Effector memory CD4-positive, alpha-beta T cell (primary cell): Measurements from ENCODE around the gene PRKG1.

Experiments used
- DNase-seq, 3 donors: peaks; one replicate each; pipeline ENCODE4 v3.0.0-alpha.2; 2020
- H3K27ac ChIP-seq: 2 replicates; pipeline ENCODE4 v1.7.0; 2013; ENCODE audit warnings: mild to moderate bottlenecking, low read length, moderate library complexity; ENCODE audit not compliant: insufficient read depth, poor library complexity, severe bottlenecking
- H3K27me3 ChIP-seq: replicated peaks from 2 replicates; pipeline ENCODE4 v1.7.0; 2013; ENCODE audit warnings: mild to moderate bottlenecking, low read length; ENCODE audit not compliant: insufficient read depth, control insufficient read depth, poor library complexity, severe bottlenecking
- H3K36me3 ChIP-seq: 2 replicates; pipeline ENCODE4 v1.7.0; 2013; ENCODE audit warnings: mild to moderate bottlenecking, low read length, moderate library complexity; ENCODE audit not compliant: control insufficient read depth, insufficient read depth
- H3K4me1 ChIP-seq: 2 replicates; pipeline ENCODE4 v1.7.0; 2013; ENCODE audit warnings: low read length, mild to moderate bottlenecking; ENCODE audit not compliant: control insufficient read depth, insufficient read depth, poor library complexity, severe bottlenecking
- H3K4me3 ChIP-seq: 2 replicates; pipeline ENCODE4 v1.7.0; 2013; ENCODE audit warnings: low read length, low read depth, mild to moderate bottlenecking; ENCODE audit not compliant: insufficient read depth, poor library complexity, severe bottlenecking
- H3K9me3 ChIP-seq: 2 replicates; pipeline ENCODE4 v1.7.0; 2013; ENCODE audit warnings: mild to moderate bottlenecking, low read length, moderate library complexity; ENCODE audit not compliant: control insufficient read depth

PRKG1 gene

DNA sequence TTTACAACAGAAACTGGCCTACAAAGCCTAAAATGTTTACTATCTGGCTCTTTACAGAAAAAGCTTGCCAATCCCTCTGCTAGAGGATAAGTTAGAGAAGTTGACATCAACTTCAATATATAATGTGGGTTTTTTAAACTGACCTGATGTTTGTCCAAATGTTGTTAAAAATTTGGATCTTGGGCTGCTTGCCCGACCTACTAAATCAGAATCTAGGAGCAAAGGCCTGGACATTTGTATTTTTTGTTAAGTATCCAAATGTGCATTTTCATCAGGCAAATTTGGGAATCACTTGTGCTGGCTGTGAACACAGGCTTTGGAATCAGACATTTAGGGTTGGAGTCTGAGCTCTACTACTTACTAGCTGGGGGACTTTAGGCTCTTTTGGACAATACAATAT lies 877.8 kb downstream of the PRKG1 start:
- Histone ChIP-seq H3K9me3 (no peaks in the 10 kb centered on the region), H3K27ac (no peak overlapping the region), H3K36me3 (no peaks in the 10 kb centered on the region), H3K4me3 (no peak overlapping the region), H3K4me1 (no peaks in the 10 kb centered on the region), H3K27me3 (no peaks in the 10 kb centered on the region)
- DNase-seq, result no peak

DNA sequence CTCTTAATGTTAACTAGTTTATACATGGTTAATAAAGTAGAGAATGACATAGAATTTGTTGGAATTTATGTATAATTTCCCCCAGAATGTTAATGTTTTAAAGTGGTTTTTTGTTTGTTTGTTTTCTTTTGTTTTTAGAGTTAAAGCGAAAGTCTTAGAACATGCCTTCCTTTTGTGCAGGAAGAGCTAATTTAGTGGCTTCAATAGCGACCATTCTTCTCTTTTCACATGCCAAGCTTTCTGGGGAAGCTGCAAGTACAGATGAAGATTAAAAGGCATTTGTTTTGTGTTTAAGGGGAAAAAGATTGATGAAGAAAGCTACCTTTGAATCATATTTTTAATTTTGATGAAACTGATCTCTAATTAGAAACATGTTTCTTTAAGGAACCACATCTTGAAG lies 881.4 kb downstream of the PRKG1 start:
- H3K27ac ChIP-seq, result no peak overlapping the region
- no peak overlapping the region for H3K4me3 ChIP-seq
- no peaks in the 10 kb centered on the region for H3K27me3 ChIP-seq
- DNase-seq, result no peak
- no peaks in the 10 kb centered on the region for H3K4me1 ChIP-seq
- H3K36me3 ChIP-seq, result no peaks in the 10 kb centered on the region
- H3K9me3 ChIP-seq, result no peaks in the 10 kb centered on the region

DNA sequence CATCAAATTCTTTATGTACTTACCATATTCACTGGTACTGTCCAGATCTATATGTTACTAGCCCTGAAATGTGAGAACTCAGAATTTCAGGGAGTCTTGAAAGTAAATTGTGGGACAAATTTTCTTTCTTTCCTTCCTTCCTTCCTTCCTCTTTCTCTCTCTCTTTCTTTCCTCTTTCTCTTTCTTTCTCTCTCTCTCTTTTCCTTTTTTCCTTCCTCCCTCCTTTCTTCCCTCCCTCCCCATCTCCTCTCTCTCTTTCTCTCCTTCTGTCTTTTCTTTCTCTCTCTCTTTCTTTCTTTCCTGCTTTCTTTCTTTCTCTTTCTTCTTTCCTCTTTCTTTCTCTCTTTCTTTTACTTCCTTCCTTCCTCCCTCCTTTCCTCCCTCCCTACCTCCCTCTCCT lies 882.5 kb downstream of the PRKG1 start:
- Histone ChIP-seq H3K4me3 (no peak overlapping the region), H3K4me1 (no peaks in the 10 kb centered on the region), H3K9me3 (no peaks in the 10 kb centered on the region), H3K36me3 (no peaks in the 10 kb centered on the region), H3K27me3 (no peaks in the 10 kb centered on the region), H3K27ac (no peak overlapping the region)
- no peak for DNase-seq

DNA sequence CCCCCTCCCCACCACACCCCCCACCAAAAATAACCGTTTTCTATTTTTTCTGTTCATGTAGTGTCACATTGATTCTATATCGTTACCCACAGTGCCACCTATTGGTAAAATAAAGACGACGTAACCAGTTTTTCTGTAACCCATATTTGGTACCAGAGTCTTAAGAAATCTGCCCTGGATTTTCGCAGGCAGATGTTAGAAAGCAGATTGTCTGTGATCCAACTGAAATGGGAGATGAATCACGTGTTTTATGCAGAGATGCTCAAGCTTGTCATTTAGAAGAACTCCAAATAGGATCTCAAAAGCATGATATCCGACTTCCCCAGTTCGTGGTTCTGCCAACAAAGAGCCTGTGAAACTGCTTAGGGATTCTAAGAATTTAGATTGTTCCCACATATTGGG lies 886.2 kb downstream of the PRKG1 start:
- Histone ChIP-seq H3K27ac (no peak overlapping the region), H3K36me3 (no peaks in the 10 kb centered on the region), H3K27me3 (no peaks in the 10 kb centered on the region), H3K4me3 (no peak overlapping the region), H3K4me1 (no peaks in the 10 kb centered on the region), H3K9me3 (no peaks in the 10 kb centered on the region)
- no peak for DNase-seq

DNA sequence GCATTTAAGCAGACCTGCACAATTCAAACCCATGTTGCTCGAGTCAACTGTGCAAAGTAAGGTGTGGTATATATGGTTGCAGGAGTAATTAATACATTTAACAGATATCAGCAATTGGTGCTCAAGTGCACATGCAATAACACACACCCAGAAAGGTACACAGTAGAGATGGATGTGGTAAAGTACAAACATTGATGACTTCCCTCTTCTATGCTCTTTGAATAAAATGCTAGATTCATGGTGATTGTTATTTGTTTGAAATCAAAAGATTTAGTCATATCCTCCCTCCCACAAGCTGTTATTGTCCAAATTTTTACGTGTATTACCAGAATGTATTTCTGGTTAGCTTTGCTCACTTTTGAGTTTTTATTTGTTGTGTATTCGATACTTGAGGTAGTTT lies 887.1 kb downstream of the PRKG1 start:
- H3K9me3 ChIP-seq, result no peaks in the 10 kb centered on the region
- no peak overlapping the region for H3K4me3 ChIP-seq
- no peaks in the 10 kb centered on the region for H3K4me1 ChIP-seq

DNA sequence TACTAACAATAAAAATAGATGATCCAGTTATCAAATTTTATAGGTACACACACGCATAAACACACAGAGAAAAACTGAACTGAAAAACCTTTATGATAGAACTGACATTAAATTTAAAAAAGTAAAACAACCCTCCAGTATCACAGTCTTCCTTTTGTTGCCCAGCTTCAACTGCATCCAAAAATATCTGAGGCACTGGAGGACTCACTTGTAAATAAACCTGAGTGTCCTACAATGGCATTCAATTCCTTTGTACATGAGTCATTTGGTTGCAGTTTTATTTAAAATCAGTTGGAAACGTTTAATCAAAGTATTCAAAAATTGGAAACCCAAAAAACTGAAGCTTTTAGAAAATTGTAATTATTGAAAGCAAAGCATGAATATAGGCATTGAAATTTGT lies 890.3 kb downstream of the PRKG1 start:
- no peak overlapping the region for H3K4me3 ChIP-seq
- H3K4me1 ChIP-seq, result no peaks in the 10 kb centered on the region
- H3K27ac ChIP-seq, result no peak overlapping the region
- no peaks in the 10 kb centered on the region for H3K36me3 ChIP-seq
- no peaks in the 10 kb centered on the region for H3K27me3 ChIP-seq
- no peaks in the 10 kb centered on the region for H3K9me3 ChIP-seq
- no peak for DNase-seq

More for the DNA sequence above, 887.1 kb downstream of the PRKG1 start:
- no peak for DNase-seq
- no peaks in the 10 kb centered on the region for H3K27me3 ChIP-seq
- H3K36me3 ChIP-seq, result no peaks in the 10 kb centered on the region
- H3K27ac ChIP-seq, result no peak overlapping the region

DNA sequence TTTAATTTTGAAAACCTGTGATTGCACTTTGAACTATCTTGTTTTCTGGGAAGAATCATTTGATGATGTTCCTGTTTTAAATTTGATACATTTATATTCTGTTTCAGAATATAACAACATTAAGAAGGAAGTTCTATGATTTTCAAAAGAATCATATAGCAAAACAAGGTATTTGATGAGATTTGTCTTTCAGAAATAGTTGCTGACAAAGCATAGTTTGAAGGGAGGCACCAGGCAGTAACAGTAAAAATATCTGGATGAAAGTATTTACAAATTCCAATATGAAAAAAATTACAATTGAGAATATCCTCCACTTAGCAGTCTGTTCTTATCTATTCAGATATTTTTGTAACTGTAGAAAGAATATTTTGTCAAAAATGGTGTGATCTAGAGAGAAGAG lies 891.2 kb downstream of the PRKG1 start:
- Histone ChIP-seq H3K27me3 (no peaks in the 10 kb centered on the region), H3K9me3 (no peaks in the 10 kb centered on the region), H3K4me1 (no peaks in the 10 kb centered on the region), H3K36me3 (no peaks in the 10 kb centered on the region), H3K4me3 (no peak overlapping the region), H3K27ac (no peak overlapping the region)
- no peak for DNase-seq

DNA sequence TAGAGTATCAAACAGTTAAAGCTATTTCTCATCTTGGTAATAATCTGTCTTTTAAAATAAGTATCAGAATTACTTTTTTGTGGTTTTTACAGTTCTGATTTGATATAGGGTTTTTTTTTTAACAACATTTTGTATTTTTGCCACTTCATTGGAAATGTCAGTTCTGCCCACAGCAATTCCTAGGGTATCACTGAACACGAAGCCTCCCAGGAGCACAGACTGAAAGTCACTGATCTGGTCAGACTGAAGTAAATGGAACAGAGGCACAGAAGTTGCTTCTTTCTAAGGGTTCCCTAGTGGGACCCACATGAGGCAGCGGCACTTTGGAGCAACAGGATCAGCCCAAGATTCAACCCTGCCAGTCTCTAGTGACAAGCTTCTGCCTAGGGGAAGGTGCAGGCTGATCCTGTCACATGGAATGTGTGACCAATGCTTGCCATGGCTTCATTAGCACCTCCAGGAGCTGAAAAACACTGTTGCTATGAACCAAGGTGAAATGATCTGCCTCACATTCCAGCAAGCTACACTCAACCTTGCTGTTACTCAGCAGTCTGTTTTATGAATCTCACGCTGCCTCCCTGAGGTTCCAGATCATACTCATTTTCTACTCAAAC lies 898.6 kb downstream of the PRKG1 start:
- no peak for DNase-seq
- H3K9me3 ChIP-seq, result no peaks in the 10 kb centered on the region
- H3K36me3 ChIP-seq, result no peaks in the 10 kb centered on the region
- no peaks in the 10 kb centered on the region for H3K27me3 ChIP-seq
- H3K27ac ChIP-seq, result no peak overlapping the region
- no peaks in the 10 kb centered on the region for H3K4me1 ChIP-seq
- no peak overlapping the region for H3K4me3 ChIP-seq

DNA sequence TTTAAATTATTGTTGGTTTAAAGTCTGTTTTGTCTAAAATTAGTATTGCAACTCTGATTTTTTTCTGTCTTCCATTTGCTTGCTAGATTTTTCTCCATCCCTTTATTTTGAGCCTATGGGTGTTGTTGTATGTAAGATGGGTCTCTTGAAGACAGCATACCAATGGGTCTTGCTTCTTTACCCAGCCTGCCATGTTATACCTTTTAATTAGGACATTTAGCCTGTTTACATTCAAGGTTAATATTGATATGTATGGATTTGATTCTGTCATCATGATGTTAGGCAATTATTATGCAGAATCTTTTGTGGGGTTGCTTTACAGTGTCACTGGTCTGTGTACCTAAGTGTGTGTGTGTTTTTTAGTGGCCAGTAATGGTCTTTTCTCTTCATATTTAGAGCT lies 906.5 kb downstream of the PRKG1 start:
- DNase-seq, result no peak
- no peaks in the 10 kb centered on the region for H3K36me3 ChIP-seq
- H3K4me1 ChIP-seq, result no peaks in the 10 kb centered on the region
- no peaks in the 10 kb centered on the region for H3K27me3 ChIP-seq
- no peaks in the 10 kb centered on the region for H3K9me3 ChIP-seq
- H3K27ac ChIP-seq, result no peak overlapping the region
- no peak overlapping the region for H3K4me3 ChIP-seq

DNA sequence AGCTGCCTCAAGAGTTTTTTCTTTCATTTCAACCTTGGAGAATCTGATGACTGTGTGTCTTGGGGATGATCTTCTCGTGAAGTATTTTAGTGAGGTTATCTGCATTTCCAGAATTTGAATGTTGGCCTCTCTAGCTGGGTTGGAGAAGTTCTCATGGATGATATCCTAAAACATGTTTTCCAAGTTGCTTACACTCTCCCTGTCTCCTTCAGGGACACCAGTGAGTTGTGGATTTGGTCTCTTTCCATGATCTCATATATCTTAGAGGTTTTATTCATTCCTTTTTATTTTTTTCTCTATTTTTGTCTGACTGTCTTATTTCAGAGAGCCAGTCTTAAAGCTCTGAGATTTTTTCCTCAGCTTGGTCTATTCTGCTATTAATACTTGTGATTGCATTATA lies 907.4 kb downstream of the PRKG1 start:
- Histone ChIP-seq H3K4me3 (no peak overlapping the region), H3K27ac (no peak overlapping the region), H3K27me3 (no peaks in the 10 kb centered on the region), H3K36me3 (no peaks in the 10 kb centered on the region), H3K4me1 (no peaks in the 10 kb centered on the region), H3K9me3 (no peaks in the 10 kb centered on the region)
- DNase-seq, result no peak

DNA sequence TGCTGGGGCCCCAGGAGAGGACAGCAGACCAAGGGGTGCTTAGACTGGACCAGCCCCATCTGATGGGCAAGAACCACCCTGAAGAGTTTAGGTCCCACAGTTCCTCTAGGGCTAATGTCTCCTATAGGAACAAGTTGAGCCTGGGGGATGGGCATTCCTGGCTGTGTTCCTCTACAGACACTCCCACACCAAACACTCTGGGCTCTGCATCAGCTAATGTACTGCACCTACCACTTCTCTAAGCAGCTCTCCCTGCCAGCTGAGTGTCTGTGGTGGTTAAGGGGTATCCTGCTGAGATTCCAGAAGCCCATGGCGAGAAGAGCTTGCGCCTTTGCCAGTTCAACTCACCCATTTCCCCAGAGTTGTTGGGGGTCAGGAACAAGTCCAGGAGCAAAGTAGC lies 909.2 kb downstream of the PRKG1 start:
- no peak overlapping the region for H3K4me3 ChIP-seq
- no peaks in the 10 kb centered on the region for H3K36me3 ChIP-seq
- DNase-seq, result no peak
- no peak overlapping the region for H3K27ac ChIP-seq
- no peaks in the 10 kb centered on the region for H3K9me3 ChIP-seq
- no peaks in the 10 kb centered on the region for H3K4me1 ChIP-seq
- H3K27me3 ChIP-seq, result no peaks in the 10 kb centered on the region
